HL-60 (cell line): ENCODE results near the gene ZCCHC3.

Experiments
- CTCF ChIP-seq: IDR thresholded peaks from one replicate; pipeline ENCODE4 v1.5.1; 2011; ENCODE audit warnings: low read length, control low read depth, inconsistent platforms; ENCODE audit not compliant: insufficient read depth
- GABPA ChIP-seq: IDR thresholded peaks from 2 replicates; pipeline ENCODE4 v1.6.1; 2012; ENCODE audit warnings: low read depth
- POLR2AphosphoS5 ChIP-seq: IDR thresholded peaks from 2 replicates; pipeline ENCODE4 v1.6.1; 2012; ENCODE audit warnings: low read depth
- TF ChIP-seq, protein P1 (sequence below): IDR thresholded peaks from 2 replicates; pipeline ENCODE4 v1.6.1; 2012; ENCODE audit warnings: low read depth; ENCODE audit not compliant: insufficient replicate concordance

DNA sequence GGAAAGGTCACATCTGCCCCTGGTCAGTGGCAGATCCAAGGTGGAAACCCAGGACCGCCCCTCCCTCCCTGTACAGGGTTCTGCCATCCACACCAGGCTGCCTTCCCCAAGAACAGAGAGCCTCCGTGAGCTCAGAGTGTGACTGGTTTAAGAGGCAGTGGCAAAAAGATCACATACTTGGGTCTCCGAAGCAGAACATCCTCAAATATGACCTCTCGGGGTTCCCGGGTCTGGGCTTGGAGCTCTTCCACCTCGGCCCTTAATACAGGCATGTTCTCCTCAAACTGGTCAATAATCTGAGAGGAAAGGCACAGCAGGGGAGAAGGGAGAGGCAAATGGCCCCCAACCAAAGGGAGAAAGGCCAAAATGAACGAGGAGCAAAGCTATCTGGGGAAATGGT, 21.6 kb upstream of the ZCCHC3 start:
- no peak for TF ChIP-seq CTCF
- TF ChIP-seq GABPA = no peak
- TF ChIP-seq, protein P1, sequence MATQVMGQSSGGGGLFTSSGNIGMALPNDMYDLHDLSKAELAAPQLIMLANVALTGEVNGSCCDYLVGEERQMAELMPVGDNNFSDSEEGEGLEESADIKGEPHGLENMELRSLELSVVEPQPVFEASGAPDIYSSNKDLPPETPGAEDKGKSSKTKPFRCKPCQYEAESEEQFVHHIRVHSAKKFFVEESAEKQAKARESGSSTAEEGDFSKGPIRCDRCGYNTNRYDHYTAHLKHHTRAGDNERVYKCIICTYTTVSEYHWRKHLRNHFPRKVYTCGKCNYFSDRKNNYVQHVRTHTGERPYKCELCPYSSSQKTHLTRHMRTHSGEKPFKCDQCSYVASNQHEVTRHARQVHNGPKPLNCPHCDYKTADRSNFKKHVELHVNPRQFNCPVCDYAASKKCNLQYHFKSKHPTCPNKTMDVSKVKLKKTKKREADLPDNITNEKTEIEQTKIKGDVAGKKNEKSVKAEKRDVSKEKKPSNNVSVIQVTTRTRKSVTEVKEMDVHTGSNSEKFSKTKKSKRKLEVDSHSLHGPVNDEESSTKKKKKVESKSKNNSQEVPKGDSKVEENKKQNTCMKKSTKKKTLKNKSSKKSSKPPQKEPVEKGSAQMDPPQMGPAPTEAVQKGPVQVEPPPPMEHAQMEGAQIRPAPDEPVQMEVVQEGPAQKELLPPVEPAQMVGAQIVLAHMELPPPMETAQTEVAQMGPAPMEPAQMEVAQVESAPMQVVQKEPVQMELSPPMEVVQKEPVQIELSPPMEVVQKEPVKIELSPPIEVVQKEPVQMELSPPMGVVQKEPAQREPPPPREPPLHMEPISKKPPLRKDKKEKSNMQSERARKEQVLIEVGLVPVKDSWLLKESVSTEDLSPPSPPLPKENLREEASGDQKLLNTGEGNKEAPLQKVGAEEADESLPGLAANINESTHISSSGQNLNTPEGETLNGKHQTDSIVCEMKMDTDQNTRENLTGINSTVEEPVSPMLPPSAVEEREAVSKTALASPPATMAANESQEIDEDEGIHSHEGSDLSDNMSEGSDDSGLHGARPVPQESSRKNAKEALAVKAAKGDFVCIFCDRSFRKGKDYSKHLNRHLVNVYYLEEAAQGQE = no peak
- no peak for TF ChIP-seq POLR2AphosphoS5
